GM12891 (cell line): Measurements from ENCODE around the gene BTNL8.

Source experiments
- POLR2A ChIP-seq: IDR thresholded peaks from 2 replicates; pipeline ENCODE4 v1.6.1; 2011; ENCODE audit warnings: low read depth, low read length, control low read depth
- TAF1 ChIP-seq: IDR thresholded peaks from 2 replicates; pipeline ENCODE4 v1.6.1; 2011; ENCODE audit warnings: low read depth, low read length, control low read depth

- TF ChIP-seq TAF1 (no peak), POLR2A (no peak)
These were observed 76.4 kb downstream of the BTNL8 start for GRCh38 chr5:180975338-180975737.
